K562 (cell line): ENCODE results near the gene GOLGB1. TPM values are rescaled to one million over a fixed set of nuclear protein-coding genes. Genes with fewer than 3 reads are reported as not detected.
A peak's percentile ranks its signal among the peaks of the same experiment; 100 is the strongest.

Source experiments
- ATAC-seq: fragments of 200-7000 bp; cut with Tn5 transposase; 3 replicates; pipeline ENCODE4 v1.9.1; 2020; ENCODE audit warnings: moderate library complexity
- Bru-seq: library from RNA; stranded (reverse); fragments of 400-500 nt; gene quantifications from one replicate; lab custom pipeline; 2021; lab: Mats Ljungman, UMichigan
- BruChase-seq, 2 experiments: library from RNA; stranded (reverse); fragments of 400-500 nt; gene quantifications; one replicate each; lab custom pipeline; 2021; lab: Mats Ljungman, UMichigan
- BruUV-seq: library from RNA; stranded (reverse); fragments of 400-500 nt; replicated peaks from 2 replicates; lab custom pipeline; 2021; lab: Mats Ljungman, UMichigan
- CTCF ChIA-PET: fragments of 300-600 bp; formaldehyde crosslinking; extraction: SDS; loops from one replicate; lab custom pipeline; 2021; ENCODE audit warnings: low intra/inter-chr PET ratio; lab: Yijun Ruan, JAX
- POLR2A ChIA-PET: fragments of 300-600, 350-650 bp; sonication (Branson Sonifier 250); formaldehyde crosslinking; extraction: SDS; loops from one replicate; lab custom pipeline; 2021; ENCODE audit warnings: antibody characterized with exemption, inconsistent platforms; lab: Yijun Ruan, JAX
- DNase-seq, 4 experiments: peaks; one replicate each; pipeline versions ENCODE4 v3.0.0 to v3.0.0-alpha.2; 2011 to 2018; ENCODE audit warnings: low spot score in 3 of 4, mixed read lengths in 3 of 4; ENCODE audit errors: extremely low read depth in 1 of 4
- FAIRE-seq: peaks from 2 replicates; lab custom pipeline; 2011; peaks lifted over from hg19 to GRCh38; lab: Jason Lieb, UNC
- H2AFZ ChIP-seq: 2 replicates; pipeline ENCODE4 v1.6.0; 2011; ENCODE audit warnings: low read depth, low read length, control low read depth, inconsistent platforms
- H3K27ac ChIP-seq: fragments of 200-600 bp; 3 replicates; pipeline ENCODE4 v1.8.0; 2011; ENCODE audit warnings: low read depth, mild to moderate bottlenecking, control low read depth, inconsistent platforms, low read length, moderate library complexity, mixed read lengths; ENCODE audit errors: extremely low read depth
- H3K27me3 ChIP-seq, 2 experiments: fragments of 300-600 bp in 1 of 2; 2 replicates in 1 of 2; 3 replicates in 1 of 2; pipeline versions ENCODE4 v1.6.0 to v1.8.0; 2011; ENCODE audit warnings: inconsistent platforms in 2 of 2, low read length in 2 of 2, mild to moderate bottlenecking in 1 of 2, mixed read lengths in 1 of 2, moderate library complexity in 1 of 2; ENCODE audit not compliant: control insufficient read depth in 2 of 2, insufficient read depth in 2 of 2
- H3K36me3 ChIP-seq: fragments of 300-600 bp; 3 replicates; pipeline ENCODE4 v1.8.0; 2011; ENCODE audit warnings: mild to moderate bottlenecking, low read length, inconsistent platforms; ENCODE audit not compliant: control insufficient read depth, insufficient read depth
- H3K4me1 ChIP-seq, 2 experiments: fragments of 200-600 bp in 1 of 2; replicated peaks in 1 of 2; 2 replicates in 1 of 2; 3 replicates in 1 of 2; pipeline versions ENCODE4 v1.5.1 to v1.8.0; 2011; ENCODE audit warnings: inconsistent platforms in 2 of 2, low read length in 2 of 2, mild to moderate bottlenecking in 1 of 2, mixed read lengths in 1 of 2, moderate library complexity in 1 of 2; ENCODE audit not compliant: control insufficient read depth in 2 of 2, insufficient read depth in 2 of 2
- H3K4me2 ChIP-seq: 2 replicates; pipeline ENCODE4 v1.6.1; 2011; ENCODE audit warnings: low read length, control low read depth, inconsistent platforms, mixed read lengths; ENCODE audit not compliant: insufficient read depth
- H3K4me3 ChIP-seq: fragments of 200-600 bp; sonication (generic), shearing (Covaris generic); 2 replicates; pipeline ENCODE4 v1.5.1; 2016; ENCODE audit warnings: control low read depth, inconsistent platforms
- H3K79me2 ChIP-seq: fragments of 200-600 bp; 3 replicates; pipeline ENCODE4 v1.8.0; 2011; ENCODE audit warnings: low read length, inconsistent platforms; ENCODE audit not compliant: control insufficient read depth, insufficient read depth
- H3K9ac ChIP-seq, 2 experiments: 2 replicates each; pipeline versions ENCODE4 v1.6.0 to v1.6.1; 2011; ENCODE audit warnings: low read depth in 2 of 2, low read length in 2 of 2, control low read depth in 1 of 2, inconsistent platforms in 1 of 2, mild to moderate bottlenecking in 1 of 2, mixed read lengths in 1 of 2; ENCODE audit not compliant: insufficient read depth in 1 of 2
- H3K9me1 ChIP-seq: one replicate; pipeline ENCODE4 v1.6.0; 2011; ENCODE audit warnings: inconsistent platforms, mild to moderate bottlenecking, low read length, moderate library complexity; ENCODE audit not compliant: control insufficient read depth, insufficient read depth
- H3K9me3 ChIP-seq: replicated peaks from 2 replicates; pipeline ENCODE4 v1.5.1; 2011; ENCODE audit warnings: low read depth, low read length, inconsistent platforms; ENCODE audit not compliant: control insufficient read depth, insufficient read depth
- H4K20me1 ChIP-seq: replicated peaks from 2 replicates; pipeline ENCODE4 v1.6.1; 2011; ENCODE audit warnings: low read length, inconsistent platforms, mixed read lengths; ENCODE audit not compliant: control insufficient read depth, insufficient read depth
- ARHGAP35 ChIP-seq: fragments of 450-650 bp; IDR thresholded peaks from 2 replicates; pipeline ENCODE4 v1.6.1; 2018; ENCODE audit not compliant: partially characterized antibody
- KAT7 ChIP-seq: sonication (generic); formaldehyde crosslinking; IDR thresholded peaks from 2 replicates; pipeline ENCODE4 v1.8.0; 2022; ENCODE audit warnings: missing genetic modification reagents, mild to moderate bottlenecking, borderline replicate concordance
- POLR2AphosphoS5 ChIP-seq: IDR thresholded peaks from 2 replicates; pipeline ENCODE4 v1.6.1; 2011; ENCODE audit warnings: mild to moderate bottlenecking, low read depth, low read length, moderate library complexity; ENCODE audit not compliant: control insufficient read depth, insufficient read depth
- POLR2B ChIP-seq: fragments of 450-650 bp; IDR thresholded peaks from 2 replicates; pipeline ENCODE4 v1.6.1; 2018; ENCODE audit warnings: low read depth; ENCODE audit not compliant: partially characterized antibody
- RBFOX2 ChIP-seq: fragments of 200-400 bp; formaldehyde crosslinking; IDR thresholded peaks from 2 replicates; pipeline ENCODE4 v1.6.1; 2017; ENCODE audit warnings: low read depth, mild to moderate bottlenecking, low read length, moderate library complexity
- ZNF165 ChIP-seq: fragments of 250-450 bp; sonication (Bioruptor Pico); IDR thresholded peaks from 2 replicates; pipeline ENCODE4 v1.4.0; 2020; ENCODE audit warnings: borderline replicate concordance
- WGBS: fragments of 100-300 bp; shearing (Covaris generic); methylation state at CpG from one replicate; pipeline ENCODE4 v1.1.6; 2016; ENCODE audit warnings: low coverage, mixed read lengths; ENCODE audit not compliant: insufficient coverage; ENCODE audit errors: missing lambda C conversion rate; 5-methylcytosine and 5-hydroxymethylcytosine counted together
- in situ Hi-C: fragments of 300-500 bp; cut with MboI; formaldehyde crosslinking; loops from 4 replicates; pipeline ENCODE4 v1.15.0; 2018; ENCODE audit warnings: inconsistent platforms, mixed read lengths
- intact Hi-C: fragments of 100-400 bp; cut with micrococcal nuclease; formaldehyde crosslinking; loops from 2 replicates; pipeline ENCODE4 v1.14.2; 2022
- long read RNA-seq, 3 experiments: library from polyadenylated mRNA in 2 of 3; library from RNA in 1 of 3; unstranded in 2 of 3; stranded (forward) in 1 of 3; transcript quantifications; one replicate each; pipeline ENCODE4 v2.0.0, GENCODE V29; 2019 to 2022
- polyA minus RNA-seq, 3 experiments: library from RNA; depleted of rRNA, polyadenylated mRNA; stranded (reverse); fragments of >200 nt; gene quantifications; 2 replicates each; pipeline ENCODE4 v1.2.3, GENCODE V29; 2011
- polyA plus RNA-seq, 8 experiments: library from polyadenylated mRNA; depleted of rRNA in 4 of 8; stranded (reverse) in 5 of 8; unstranded in 3 of 8; fragments of >200 nt; fragmentation: Nextera tagmentation in 2 of 8; fragmentation: Illumina TruSeq in 1 of 8; extraction: Ambion mirVana in 2 of 8; extraction: Trizol in 1 of 8; gene quantifications; 2 replicates each; pipeline versions ENCODE4 v1.2.1 to v1.2.3, GENCODE V29; 2011 to 2014; ENCODE audit warnings: inconsistent platforms in 1 of 8, missing spikeins in 1 of 8
- total RNA-seq, 7 experiments: library from RNA; depleted of rRNA in 6 of 7; stranded (reverse); fragments of >200 nt in 6 of 7; fragmentation: Illumina TruSeq in 2 of 7; extraction: Trizol in 2 of 7; gene quantifications; 2 replicates each; pipeline versions ENCODE4 v1.2.1 to v1.2.3, GENCODE V29; 2011 to 2021; ENCODE audit warnings: low replicate concordance in 1 of 7

The GOLGB1 gene, protein sequence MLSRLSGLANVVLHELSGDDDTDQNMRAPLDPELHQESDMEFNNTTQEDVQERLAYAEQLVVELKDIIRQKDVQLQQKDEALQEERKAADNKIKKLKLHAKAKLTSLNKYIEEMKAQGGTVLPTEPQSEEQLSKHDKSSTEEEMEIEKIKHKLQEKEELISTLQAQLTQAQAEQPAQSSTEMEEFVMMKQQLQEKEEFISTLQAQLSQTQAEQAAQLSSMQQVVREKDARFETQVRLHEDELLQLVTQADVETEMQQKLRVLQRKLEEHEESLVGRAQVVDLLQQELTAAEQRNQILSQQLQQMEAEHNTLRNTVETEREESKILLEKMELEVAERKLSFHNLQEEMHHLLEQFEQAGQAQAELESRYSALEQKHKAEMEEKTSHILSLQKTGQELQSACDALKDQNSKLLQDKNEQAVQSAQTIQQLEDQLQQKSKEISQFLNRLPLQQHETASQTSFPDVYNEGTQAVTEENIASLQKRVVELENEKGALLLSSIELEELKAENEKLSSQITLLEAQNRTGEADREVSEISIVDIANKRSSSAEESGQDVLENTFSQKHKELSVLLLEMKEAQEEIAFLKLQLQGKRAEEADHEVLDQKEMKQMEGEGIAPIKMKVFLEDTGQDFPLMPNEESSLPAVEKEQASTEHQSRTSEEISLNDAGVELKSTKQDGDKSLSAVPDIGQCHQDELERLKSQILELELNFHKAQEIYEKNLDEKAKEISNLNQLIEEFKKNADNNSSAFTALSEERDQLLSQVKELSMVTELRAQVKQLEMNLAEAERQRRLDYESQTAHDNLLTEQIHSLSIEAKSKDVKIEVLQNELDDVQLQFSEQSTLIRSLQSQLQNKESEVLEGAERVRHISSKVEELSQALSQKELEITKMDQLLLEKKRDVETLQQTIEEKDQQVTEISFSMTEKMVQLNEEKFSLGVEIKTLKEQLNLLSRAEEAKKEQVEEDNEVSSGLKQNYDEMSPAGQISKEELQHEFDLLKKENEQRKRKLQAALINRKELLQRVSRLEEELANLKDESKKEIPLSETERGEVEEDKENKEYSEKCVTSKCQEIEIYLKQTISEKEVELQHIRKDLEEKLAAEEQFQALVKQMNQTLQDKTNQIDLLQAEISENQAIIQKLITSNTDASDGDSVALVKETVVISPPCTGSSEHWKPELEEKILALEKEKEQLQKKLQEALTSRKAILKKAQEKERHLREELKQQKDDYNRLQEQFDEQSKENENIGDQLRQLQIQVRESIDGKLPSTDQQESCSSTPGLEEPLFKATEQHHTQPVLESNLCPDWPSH (N-terminal part only)
- total RNA-seq (2011; cell fraction: chromatin; rRNA removed; ENCODE audit: low replicate concordance) = 6.6 and 31.8 TPM in 2 replicates
- total RNA-seq (2011; cell fraction: nucleolus; rRNA removed) = 5.2 and 8.0 TPM in 2 replicates
- total RNA-seq (2011; cell fraction: nucleoplasm; rRNA removed) = 7.3 and 12.3 TPM in 2 replicates
- total RNA-seq (2014; rRNA removed) (8.0 and 9.9 TPM in 2 replicates), total RNA-seq (2014; rRNA removed; fragmentation: Illumina TruSeq; extraction: Trizol) (16.3 and 19.7 TPM in 2 replicates), total RNA-seq (2015; rRNA removed; fragmentation: Illumina TruSeq; extraction: Trizol) (15.4 and 16.0 TPM in 2 replicates), total RNA-seq (2021) (10.5 and 11.2 TPM in 2 replicates), polyA plus RNA-seq (2011; rRNA removed) (9.6 and 11.4 TPM in 2 replicates), polyA plus RNA-seq (2014; fragmentation: Illumina TruSeq; extraction: Trizol) (8.1 and 9.7 TPM in 2 replicates), polyA plus RNA-seq (2014; fragmentation: Nextera tagmentation; extraction: Ambion mirVana) (1 to 10 TPM; 4.0 to 4.8 TPM), polyA plus RNA-seq (2014; rRNA removed) (8.9 and 9.7 TPM in 2 replicates), polyA minus RNA-seq (2011; rRNA and poly(A)+ RNA removed) (22.0 and 36.0 TPM in 2 replicates), Bru-seq, nascent RNA (percentile 70 among the genes with signal in this experiment), BruChase-seq, experiment 1, labeled RNA remaining after a 2-hour chase (percentile 80 among the genes with signal in this experiment), BruChase-seq, experiment 2, labeled RNA remaining after a 6-hour chase (percentile 78 among the genes with signal in this experiment)
- polyA plus RNA-seq (2011; cell fraction: cytosol; rRNA removed) = 2.3 and 4.6 TPM in 2 replicates
- 13.4 and 18.6 TPM in 2 replicates for polyA plus RNA-seq (2011; cell fraction: nucleus; rRNA removed)
- 7.7 and 11.4 TPM in 2 replicates for polyA plus RNA-seq (2012)
- polyA minus RNA-seq (2011; cell fraction: cytosol; rRNA and poly(A)+ RNA removed) = 9.9 and 16.7 TPM in 2 replicates
- polyA minus RNA-seq (2011; cell fraction: nucleus; rRNA and poly(A)+ RNA removed) = 7.9 and 20.9 TPM in 2 replicates
- long read RNA-seq, experiment 1, full-length matches to known transcripts = 9 of 44 reads
- long read RNA-seq, experiment 1, partial matches to known transcripts = 22 of 44 reads
- long read RNA-seq, experiment 1, other reads (novel, unspliced or antisense) = 13 of 44 reads
- long read RNA-seq, experiment 2, partial matches to known transcripts = 6 of 9 reads
- long read RNA-seq, experiment 2, other reads (novel, unspliced or antisense) = 3 of 9 reads
- long read RNA-seq, experiment 3, partial matches to known transcripts = 1 of 3 reads
- long read RNA-seq, experiment 3, other reads (novel, unspliced or antisense) = 2 of 3 reads

DNA sequence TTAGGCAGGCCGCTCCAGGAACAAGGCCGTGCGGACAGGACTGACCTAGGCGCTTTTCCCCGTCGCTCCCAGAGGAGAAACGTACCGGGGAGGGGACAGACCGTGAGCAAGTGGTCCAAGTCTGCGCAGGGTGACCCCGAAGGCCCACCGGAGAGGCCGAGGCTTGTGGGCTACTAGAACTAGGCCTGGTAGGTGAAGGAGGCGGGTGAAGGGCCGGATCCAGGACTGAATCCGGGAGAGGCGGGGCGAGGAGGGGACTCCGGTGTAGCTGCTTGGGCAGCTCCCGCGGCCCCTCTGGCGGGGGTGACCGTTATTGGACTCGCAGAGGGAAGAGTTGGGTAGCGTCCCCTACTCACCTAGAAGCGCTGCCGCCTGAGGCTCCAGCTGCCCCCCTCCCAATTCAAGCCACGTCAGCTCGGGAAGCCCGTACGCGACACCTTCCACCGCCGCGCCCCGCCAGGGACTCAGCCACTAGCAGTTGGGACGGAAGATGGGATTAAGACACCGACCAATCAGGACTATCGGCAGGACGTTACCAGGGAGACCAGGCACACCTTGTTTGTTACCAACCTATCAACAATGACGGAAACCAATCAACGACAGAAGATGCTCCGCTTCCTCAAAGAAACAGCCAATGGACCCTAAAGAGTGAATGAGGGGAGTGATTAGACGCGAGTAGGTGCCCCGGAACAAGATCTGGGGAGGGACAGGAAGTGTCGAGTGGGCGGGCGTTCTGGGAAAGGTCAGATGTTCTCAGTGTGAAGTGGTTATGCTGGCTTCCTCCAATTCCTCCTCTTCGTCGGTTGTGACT lies at the start of gene GOLGB1:
Gene GOLGB1, minus strand, starts transcription at position 466 of the 811 bp plus-strand sequence. CDS start 18,770 bp downstream, outside the sequence.
- no TSS peak for BruUV-seq
- under 1% methylated on average over 38 of the region's 51 CpGs for WGBS
- H3K9me3 ChIP-seq = no peaks in the 10 kb centered on the region
- peak; percentile 90 to 95 (median 93) for DNase-seq
- peak within 1 kb of the TSS; percentile 91 for H3K4me2 ChIP-seq
- peak within 1 kb of the TSS; percentile 88 for H3K27ac ChIP-seq
- ATAC-seq = peak; percentile 98
- peaks cover 0 to 6% of the 10 kb centered on the region in 2 experiments; a peak in 2 of 5 replicates for H3K4me1 ChIP-seq
- intact Hi-C loops (no loop called here), in situ Hi-C loops (no loop called here)
- peak; percentile 99 for FAIRE-seq
- H3K4me3 ChIP-seq = peak within 1 kb of the TSS; percentile 92
- H4K20me1 ChIP-seq = 0 out of 2 replicates have a peak, but pooled peaks cover 4% of the 10 kb centered on the region
- no peaks in the 10 kb centered on the region for H3K36me3 ChIP-seq
- peak within 1 kb of the TSS; percentile 95 for H2AFZ ChIP-seq
- H3K9me1 ChIP-seq = no peaks in the 10 kb centered on the region
- H3K9ac ChIP-seq = peak within 1 kb of the TSS; percentile 93 to 95
- peaks cover 39% of the 10 kb centered on the region for H3K79me2 ChIP-seq
- ChIA-PET CTCF (no interaction called here), POLR2A (interaction anchor here (0.6 to 1.2 kb wide), 11 partner anchors 10 to 1083 kb away, joined by 3 to 4 read pairs (median 3); no protein-coding TSS in a partner anchor)
- no peaks in the 10 kb centered on the region for H3K27me3 ChIP-seq
- TF ChIP-seq KAT7 = no peak
- TF ChIP-seq POLR2AphosphoS5 = peak; percentile 58; the same call in 1 of the 2 replicates
- no peak for TF ChIP-seq ZNF165
- TF ChIP-seq RBFOX2 = peak; percentile 90
- TF ChIP-seq ARHGAP35 = no peak
- peak; percentile 86 for TF ChIP-seq POLR2B
